H1 (cell line): ENCODE results near the gene GP1BB. TPM values are rescaled to one million over a fixed set of nuclear protein-coding genes. Genes with fewer than 3 reads are reported as not detected.

Source experiments
- CTCF ChIA-PET: fragments of 300-600 bp; sonication (Branson Sonifier 250); formaldehyde crosslinking; loops from one replicate; lab custom pipeline; 2021; ENCODE audit not compliant: partially characterized antibody; lab: Charles Lee
- POLR2A ChIA-PET: fragments of 300-600 bp; sonication (Branson Sonifier 250); formaldehyde crosslinking; loops from one replicate; lab custom pipeline; 2021; ENCODE audit warnings: inconsistent platforms; ENCODE audit not compliant: partially characterized antibody; lab: Charles Lee
- DNase-seq, 2 experiments: peaks; one replicate each; pipeline versions ENCODE4 v3.0.0 to v3.0.0-alpha.2; 2010 to 2022; ENCODE audit warnings: low spot score in 2 of 2, low read depth in 1 of 2, mixed read lengths in 1 of 2
- FAIRE-seq: peaks from 2 replicates; lab custom pipeline; 2011; peaks lifted over from hg19 to GRCh38; lab: Jason Lieb, UNC
- H2AFZ ChIP-seq: 2 replicates; pipeline ENCODE4 v1.8.1; 2012; ENCODE audit warnings: low read length, inconsistent platforms
- H2AK5ac ChIP-seq: 2 replicates; pipeline ENCODE4 v1.6.1; 2013; ENCODE audit warnings: low read depth, low read length
- H2BK120ac ChIP-seq: replicated peaks from 2 replicates; pipeline ENCODE3; 2013; ENCODE audit warnings: low read depth, low read length, inconsistent platforms
- H2BK12ac ChIP-seq: 2 replicates; pipeline ENCODE4 v1.6.1; 2013; ENCODE audit warnings: low read depth, low read length
- H2BK15ac ChIP-seq: 2 replicates; pipeline ENCODE4 v1.6.1; 2013; ENCODE audit warnings: low read length
- H2BK20ac ChIP-seq: 2 replicates; pipeline ENCODE4 v1.6.1; 2013; ENCODE audit warnings: low read length
- H2BK5ac ChIP-seq: 2 replicates; pipeline ENCODE4 v1.6.1; 2013; ENCODE audit warnings: low read depth, low read length
- H3K14ac ChIP-seq: 2 replicates; pipeline ENCODE4 v1.6.1; 2013; ENCODE audit warnings: inconsistent platforms; ENCODE audit not compliant: insufficient read length
- H3K18ac ChIP-seq: 2 replicates; pipeline ENCODE4 v1.6.1; 2013; ENCODE audit warnings: low read length; ENCODE audit errors: extremely low read depth
- H3K23ac ChIP-seq: 2 replicates; pipeline ENCODE4 v1.6.1; 2013; ENCODE audit warnings: inconsistent platforms; ENCODE audit not compliant: insufficient read length
- H3K23me2 ChIP-seq: 2 replicates; pipeline ENCODE4 v1.6.1; 2013; ENCODE audit warnings: low read depth, low read length
- H3K27ac ChIP-seq: 2 replicates; pipeline ENCODE4 v1.6.1; 2011; ENCODE audit warnings: low read depth, low read length, inconsistent platforms
- H3K27me3 ChIP-seq, 4 experiments: replicated peaks in 1 of 4; 1 replicate in 1 of 4; 2 replicates in 3 of 4; pipeline versions ENCODE4 v1.6.1 to v1.8.1; 2011 to 2013; ENCODE audit warnings: low read length in 3 of 4, mild to moderate bottlenecking in 3 of 4, inconsistent platforms in 2 of 4, mixed read lengths in 2 of 4, moderate library complexity in 1 of 4; ENCODE audit not compliant: control insufficient read depth in 3 of 4, insufficient read depth in 3 of 4; ENCODE audit errors: extremely low read depth in 1 of 4
- H3K36me3 ChIP-seq, 4 experiments: 2 replicates each; pipeline versions ENCODE4 v1.6.1 to v1.8.1; 2011 to 2013; ENCODE audit warnings: mild to moderate bottlenecking in 4 of 4, low read length in 3 of 4, moderate library complexity in 2 of 4, control low read depth in 1 of 4, inconsistent platforms in 1 of 4; ENCODE audit not compliant: insufficient read depth in 4 of 4, control insufficient read depth in 2 of 4
- H3K4ac ChIP-seq: replicated peaks from 2 replicates; pipeline ENCODE3; 2013; ENCODE audit warnings: low read length, low read depth, mixed read lengths, inconsistent platforms; ENCODE audit not compliant: insufficient read length
- H3K4me1 ChIP-seq, 4 experiments: replicated peaks in 1 of 4; 1 replicate in 1 of 4; 2 replicates in 3 of 4; pipeline versions ENCODE4 v1.6.1 to v1.8.1; 2011 to 2013; ENCODE audit warnings: low read length in 3 of 4, inconsistent platforms in 2 of 4, mixed read lengths in 1 of 4; ENCODE audit not compliant: insufficient read depth in 4 of 4, control insufficient read depth in 3 of 4
- H3K4me2 ChIP-seq, 2 experiments: 2 replicates each; pipeline versions ENCODE4 v1.6.1 to v1.8.1; 2011 to 2013; ENCODE audit warnings: low read depth in 2 of 2, low read length in 2 of 2, control low read depth in 1 of 2, inconsistent platforms in 1 of 2, mild to moderate bottlenecking in 1 of 2; ENCODE audit not compliant: insufficient read depth in 1 of 2
- H3K4me3 ChIP-seq, 4 experiments: fragments of 200-600, 300-600 bp in 1 of 4; sonication (generic), shearing (Covaris generic), sonication (Bioruptor Twin) in 1 of 4; 2 replicates each; pipeline versions ENCODE4 v1.5.1 to v1.8.1; 2011 to 2016; ENCODE audit warnings: low read length in 4 of 4, low read depth in 3 of 4, control low read depth in 2 of 4, inconsistent platforms in 2 of 4, mild to moderate bottlenecking in 2 of 4, mixed read lengths in 1 of 4, moderate library complexity in 1 of 4; ENCODE audit not compliant: insufficient read depth in 2 of 4; ENCODE audit errors: extremely low read depth in 1 of 4
- H3K56ac ChIP-seq: replicated peaks from 2 replicates; pipeline ENCODE3; 2013; ENCODE audit warnings: low read depth, mild to moderate bottlenecking, mixed read lengths, low read length, inconsistent platforms; ENCODE audit not compliant: insufficient read length
- H3K79me1 ChIP-seq: 2 replicates; pipeline ENCODE4 v1.6.1; 2013; ENCODE audit warnings: low read depth, low read length, control low read depth
- H3K79me2 ChIP-seq, 2 experiments: 2 replicates each; pipeline versions ENCODE4 v1.6.1 to v1.8.1; 2012 to 2013; ENCODE audit warnings: low read length in 2 of 2, mild to moderate bottlenecking in 2 of 2, inconsistent platforms in 1 of 2; ENCODE audit not compliant: insufficient read depth in 2 of 2, control insufficient read depth in 1 of 2
- H3K9ac ChIP-seq, 4 experiments: replicated peaks in 1 of 4; 1 replicate in 1 of 4; 2 replicates in 3 of 4; pipeline versions ENCODE4 v1.6.1 to v1.8.1; 2011 to 2013; ENCODE audit warnings: low read depth in 3 of 4, low read length in 3 of 4, control low read depth in 2 of 4, mild to moderate bottlenecking in 2 of 4, moderate library complexity in 2 of 4, inconsistent platforms in 1 of 4; ENCODE audit errors: extremely low read depth in 1 of 4
- H3K9me3 ChIP-seq, 2 experiments: 2 replicates each; pipeline versions ENCODE4 v1.6.1 to v1.8.1; 2012 to 2013; ENCODE audit warnings: mild to moderate bottlenecking in 2 of 2, moderate library complexity in 2 of 2, control low read depth in 1 of 2, inconsistent platforms in 1 of 2, low read depth in 1 of 2, low read length in 1 of 2, mixed read lengths in 1 of 2; ENCODE audit not compliant: insufficient read depth in 2 of 2
- H4K20me1 ChIP-seq, 2 experiments: replicated peaks in 1 of 2; 2 replicates each; pipeline versions ENCODE3 to v1.8.1; 2011 to 2013; ENCODE audit warnings: inconsistent platforms in 2 of 2, low read length in 2 of 2, mild to moderate bottlenecking in 1 of 2; ENCODE audit not compliant: insufficient read depth in 2 of 2, control insufficient read depth in 1 of 2
- H4K5ac ChIP-seq: 2 replicates; pipeline ENCODE4 v1.6.1; 2013; ENCODE audit warnings: low read length, low read depth, mixed read lengths, inconsistent platforms; ENCODE audit not compliant: insufficient read length
- H4K8ac ChIP-seq: 2 replicates; pipeline ENCODE4 v1.8.0; 2013; ENCODE audit warnings: mild to moderate bottlenecking, moderate library complexity, low read length, inconsistent platforms; ENCODE audit not compliant: insufficient read depth; ENCODE audit errors: extremely low read depth
- H4K91ac ChIP-seq: replicated peaks from 2 replicates; pipeline ENCODE3; 2013; ENCODE audit warnings: low read length, mixed read lengths, inconsistent platforms; ENCODE audit not compliant: insufficient read length
- CBX5 ChIP-seq: fragments of 300-800, 300-1000 bp; sonication (generic); IDR thresholded peaks from 2 replicates; pipeline ENCODE4 v1.7.1; 2016; ENCODE audit warnings: antibody characterized with exemption, low read length, low read depth
- KDM5A ChIP-seq: fragments of 200-600 bp; IDR thresholded peaks from 2 replicates; pipeline ENCODE4 v1.7.1; 2012; ENCODE audit warnings: mild to moderate bottlenecking, low read length, inconsistent platforms, mixed read lengths
- POLR2A ChIP-seq, 2 experiments: IDR thresholded peaks; 1 replicate in 1 of 2; 2 replicates in 1 of 2; pipeline ENCODE4 v1.6.1; 2011; ENCODE audit warnings: low read depth in 2 of 2, low read length in 2 of 2, mild to moderate bottlenecking in 2 of 2; ENCODE audit errors: control extremely low read depth in 1 of 2
- SIN3A ChIP-seq, 2 experiments: IDR thresholded peaks in 1 of 2; conservative IDR thresholded peaks in 1 of 2; 2 replicates each; pipeline ENCODE4 v1.6.1; 2011 to 2012; ENCODE audit warnings: low read length in 2 of 2, improper control_type of control experiment in 1 of 2, low read depth in 1 of 2, mild to moderate bottlenecking in 1 of 2
- SIX5 ChIP-seq: IDR thresholded peaks from 2 replicates; pipeline ENCODE4 v1.6.1; 2011; ENCODE audit warnings: mild to moderate bottlenecking, low read depth, low read length
- SP4 ChIP-seq: IDR thresholded peaks from 2 replicates; pipeline ENCODE4 v1.6.1; 2012; ENCODE audit warnings: low read length, inconsistent platforms
- SUZ12 ChIP-seq: fragments of 200-600 bp; sonication (generic); IDR thresholded peaks from 2 replicates; pipeline ENCODE4 v1.6.1; 2012; ENCODE audit warnings: mild to moderate bottlenecking, inconsistent platforms, low read length, moderate library complexity, mixed read lengths
- ZNF274 ChIP-seq: IDR thresholded peaks from 2 replicates; pipeline ENCODE4 v1.7.0; 2012; ENCODE audit warnings: low read length, borderline replicate concordance; ENCODE audit errors: extremely low read depth
- WGBS, 2 experiments: shearing (Covaris generic) in 1 of 2; methylation state at CpG; one replicate each; pipeline versions ENCODE4 v1.1.6 to v1.1.7; 2013 to 2015; ENCODE audit warnings: low lambda C conversion rate in 2 of 2, mixed read lengths in 2 of 2, inconsistent platforms in 1 of 2, low coverage in 1 of 2, missing lambda C conversion rate in 1 of 2; ENCODE audit not compliant: insufficient replicate concordance in 2 of 2, insufficient coverage in 1 of 2, insufficient read length in 1 of 2; ENCODE audit errors: extremely low coverage in 1 of 2, missing lambda C conversion rate in 1 of 2; 5-methylcytosine and 5-hydroxymethylcytosine counted together
- polyA plus RNA-seq, 7 experiments: library from polyadenylated mRNA; depleted of rRNA in 3 of 7; stranded (reverse) in 5 of 7; unstranded in 2 of 7; fragments of >200 nt in 5 of 7; fragments of 200-250 nt in 2 of 7; gene quantifications; 1 replicate in 5 of 7; 2 replicates in 1 of 7; 4 replicates in 1 of 7; pipeline versions ENCODE4 v1.2.1 to v1.2.3, GENCODE V29; 2011 to 2013; ENCODE audit warnings: missing spikeins in 2 of 7, mixed read lengths in 2 of 7
- total RNA-seq: library from RNA; stranded (reverse); fragmentation: NEBNext Ultra II Directional; extraction: Animal tissue kit (Norgen Biotek cat#: 25700); gene quantifications from 2 replicates; pipeline ENCODE4 v1.2.1, GENCODE V29; 2021

The GP1BB gene
- total and polyA plus RNA-seq, 2 of the 8 experiments (the other 6 are each of a cell fraction or from before 2014, with no cell fraction given), result 0.36 TPM; not detected in 1

- no peak for FAIRE-seq
- CTCF ChIA-PET, result interaction anchor here (0.9 to 8.2 kb wide), 5 partner anchors 14 to 97 kb away, joined by 3 to 76 read pairs (median 9); no protein-coding TSS in a partner anchor
Measured at GRCh38 chr22:19675428-19675827, 47.9 kb upstream of the GP1BB start.

More at GRCh38 chr22:19675428-19675827, 47.9 kb upstream of the GP1BB start:
- POLR2A ChIA-PET, result no interaction called here
- Histone ChIP-seq H4K8ac (no peak overlapping the region), H4K5ac (no peak overlapping the region), H3K4me3 (no peak overlapping the region), H3K18ac (no peak overlapping the region), H3K79me1 (no peaks in the 10 kb centered on the region)
- TF ChIP-seq SP4 (no peak), KDM5A (no peak), ZNF274 (no peak), SIN3A (conservative IDR thresholded peaks at IDR 0.05 in 1 of 2, IDR thresholded peaks at IDR 0.05 in 1 of 2; ENCODE audit: low read depth in 1 of 2, low read length in 2 of 2) (no peak), SIX5 (no peak), SUZ12 (no peak), POLR2A (IDR thresholded peaks at IDR 0.05; ENCODE audit: control extremely low read depth in 1 of 2, low read depth in 2 of 2, low read length in 2 of 2) (no peak), CBX5 (no peak)
- TF ChIP-seq, all 59 proteins: peak for 0
- Histone ChIP-seq H3K23ac (no peak overlapping the region), H3K14ac (no peak overlapping the region), H3K4ac (no peak overlapping the region), H3K56ac (no peak overlapping the region), H2BK20ac (no peak overlapping the region), H3K36me3 (no peaks in the 10 kb centered on the region), H2AK5ac (no peak overlapping the region), H3K9me3 (peaks cover 0 to 2% of the 10 kb centered on the region in 2 experiments; a peak in 1 of 4 replicates), H4K20me1 (no peaks in the 10 kb centered on the region), H3K27me3 (no peaks in the 10 kb centered on the region; a peak in 2 of 7 replicates), H3K23me2 (no peaks in the 10 kb centered on the region), H2AFZ (no peak overlapping the region), H3K79me2 (no peaks in the 10 kb centered on the region), H2BK15ac (no peak overlapping the region), H4K91ac (no peak overlapping the region), H2BK120ac (no peak overlapping the region), H3K4me2 (no peak overlapping the region), H3K4me1 (peaks cover 0 to 3% (median 0%) of the 10 kb centered on the region in 4 experiments; a peak in 3 of 7 replicates), H3K9ac (no peak overlapping the region), H3K27ac (no peak overlapping the region), H2BK12ac (no peak overlapping the region), H2BK5ac (no peak overlapping the region)
- DNase-seq, result no peak
- WGBS, 2 experiments, result 92% methylated on average over 7 of the region's 7 CpGs; no CpG with 5 or more reads in 1 of the 2 experiments
